ENCODE measurements around the gene SCYL1.

SCYL1 gene

GRCh38 chr11:65572356-65573051 lies 47.6 kb downstream of the SCYL1 start, which contains the start of gene FAM89B:
TSS of gene FAM89B (plus strand) at chr11:65572538. CDS start at chr11:65572670, 132 bp downstream.
- DNase-seq = peak; percentile 86

GRCh38 chr11:65573391-65574079 lies 48.7 kb downstream of the SCYL1 start:
- no peak for DNase-seq

DNA sequence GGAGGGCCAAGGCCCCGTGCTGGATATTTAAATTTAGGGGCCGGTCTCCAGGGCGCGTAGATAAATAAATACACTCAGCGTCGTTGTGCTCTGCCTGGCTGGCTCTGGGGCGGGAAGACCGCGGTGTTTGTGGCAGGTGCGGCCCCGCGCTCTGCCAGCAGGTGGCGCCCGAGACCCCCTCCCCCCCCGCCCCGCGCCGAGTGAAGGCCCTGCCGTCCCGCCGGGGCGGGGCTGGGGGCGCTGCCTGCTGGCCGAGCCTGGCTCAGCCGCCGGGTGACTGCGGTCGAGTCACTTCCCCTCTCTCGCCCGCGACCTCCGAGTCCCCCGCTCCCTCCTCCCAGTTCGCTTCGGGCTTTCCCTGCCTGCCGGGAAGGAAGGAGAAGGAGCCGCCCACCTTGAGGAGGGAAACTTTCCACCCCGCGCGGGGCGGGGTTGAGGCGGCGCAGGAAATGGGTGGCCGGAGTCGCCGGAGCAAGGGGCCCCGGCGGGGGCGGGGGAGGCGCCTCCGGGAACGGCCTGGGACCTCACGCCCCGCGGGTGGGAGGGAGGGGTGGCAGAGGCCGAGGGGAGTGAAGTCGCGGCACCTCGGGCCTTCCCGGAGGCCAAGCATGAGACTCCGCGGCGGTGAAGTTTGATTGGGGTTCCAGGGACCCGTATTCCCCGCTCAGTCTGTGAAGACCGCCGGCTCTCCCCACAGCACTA lies 49.4 kb downstream of the SCYL1 start:
- DNase-seq = peak; percentile 80

GRCh38 chr11:65574811-65575567 lies 50.1 kb downstream of the SCYL1 start:
- DNase-seq = no peak

GRCh38 chr11:65575568-65576231 lies 50.8 kb downstream of the SCYL1 start, which contains the start of gene EHBP1L1:
TSS of gene EHBP1L1 (plus strand) at chr11:65576053. CDS start at chr11:65576303, 250 bp downstream.
- peak; percentile 58 for DNase-seq

GRCh38 chr11:65576232-65576866 lies 51.5 kb downstream of the SCYL1 start:
- no peak for DNase-seq

DNA sequence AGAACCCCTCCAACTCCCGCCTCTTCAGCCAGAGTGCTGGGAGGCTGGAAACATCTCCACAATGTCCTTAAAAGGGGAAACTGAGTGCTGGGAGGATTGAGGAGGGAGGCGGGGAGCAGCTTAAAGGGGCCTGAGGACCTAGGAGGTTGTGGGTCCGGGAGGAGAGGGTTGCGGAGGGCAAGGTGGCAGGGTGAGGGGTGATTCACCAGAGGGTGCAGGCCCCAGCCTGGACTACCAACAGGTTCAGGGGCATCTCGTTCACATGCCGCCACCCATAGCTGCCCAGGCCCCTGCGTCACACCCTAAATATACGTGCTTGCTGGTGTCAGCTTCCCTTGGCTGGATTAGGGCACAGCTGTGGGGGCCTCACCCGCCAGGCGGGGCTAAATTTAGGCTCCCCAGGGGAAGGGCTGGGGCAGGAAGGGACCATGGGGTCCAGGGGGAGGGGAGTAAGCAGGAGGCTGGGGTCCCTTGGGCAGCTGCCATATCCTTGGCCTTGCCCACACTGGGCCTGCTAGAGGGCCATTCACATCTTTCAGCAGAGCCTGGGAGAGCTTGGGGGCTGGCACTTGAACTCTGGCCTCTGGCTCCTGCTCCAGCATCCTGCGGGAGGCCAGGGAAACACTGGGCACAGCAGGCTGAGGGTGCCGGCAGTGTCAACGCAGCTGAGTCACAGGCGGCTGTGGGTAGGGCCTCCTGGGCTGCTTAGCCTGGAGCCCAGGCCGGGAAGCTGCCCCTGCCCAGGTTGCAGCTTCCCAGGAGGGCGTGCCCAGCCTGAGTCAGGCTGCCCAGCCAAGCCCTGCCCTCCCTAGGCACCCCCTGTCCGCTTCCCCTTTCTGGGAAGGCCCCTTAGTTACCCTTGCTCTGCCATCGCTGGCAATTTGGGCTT lies 52.2 kb downstream of the SCYL1 start:
- no peak for DNase-seq

- no peak for DNase-seq
These were observed 52.9 kb downstream of the SCYL1 start for GRCh38 chr11:65577756-65578109.

DNA sequence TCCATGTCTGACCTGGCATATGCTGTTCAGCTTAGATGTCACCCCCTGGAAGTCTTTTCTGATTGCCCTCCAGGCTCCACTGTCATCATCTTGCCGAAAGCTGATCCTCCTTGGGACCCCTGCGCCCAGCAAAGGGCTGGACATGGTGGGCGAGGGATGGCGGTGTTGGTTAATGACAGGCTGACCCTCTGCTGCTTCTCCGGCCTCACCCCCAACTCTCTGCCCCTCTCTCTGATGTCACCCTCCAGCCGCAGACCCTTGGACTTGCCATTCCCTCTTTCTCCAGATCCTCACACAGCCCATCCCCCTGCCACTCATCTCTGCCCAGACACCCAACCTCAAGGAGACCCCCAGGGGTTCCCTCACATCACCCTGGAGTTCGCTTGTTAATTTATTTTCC lies 53.3 kb downstream of the SCYL1 start:
- no peak for DNase-seq

GRCh38 chr11:65578667-65579066 lies 53.8 kb downstream of the SCYL1 start:
- no peak for DNase-seq

DNA sequence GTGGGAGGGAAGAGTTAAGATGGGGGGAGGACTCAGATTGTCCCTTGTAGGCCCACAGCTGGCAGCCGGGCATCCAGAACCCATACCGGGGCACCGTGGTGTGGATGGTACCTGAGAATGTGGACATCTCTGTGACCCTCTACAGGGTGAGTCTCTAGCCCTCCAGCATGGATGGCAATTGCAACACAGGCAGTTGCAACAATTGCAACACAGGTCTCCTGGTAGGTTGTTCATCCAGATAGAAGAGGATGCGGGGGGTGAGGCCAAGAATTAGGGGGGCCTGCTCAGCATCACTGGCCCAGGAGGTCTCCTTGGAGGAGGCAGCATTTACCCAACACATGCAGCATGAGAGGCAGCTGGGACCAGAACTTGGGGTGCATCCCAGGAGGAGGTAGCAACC lies 54.4 kb downstream of the SCYL1 start:
- no peak for DNase-seq

GRCh38 chr11:65580031-65580692 lies 55.3 kb downstream of the SCYL1 start:
- DNase-seq = no peak

DNA sequence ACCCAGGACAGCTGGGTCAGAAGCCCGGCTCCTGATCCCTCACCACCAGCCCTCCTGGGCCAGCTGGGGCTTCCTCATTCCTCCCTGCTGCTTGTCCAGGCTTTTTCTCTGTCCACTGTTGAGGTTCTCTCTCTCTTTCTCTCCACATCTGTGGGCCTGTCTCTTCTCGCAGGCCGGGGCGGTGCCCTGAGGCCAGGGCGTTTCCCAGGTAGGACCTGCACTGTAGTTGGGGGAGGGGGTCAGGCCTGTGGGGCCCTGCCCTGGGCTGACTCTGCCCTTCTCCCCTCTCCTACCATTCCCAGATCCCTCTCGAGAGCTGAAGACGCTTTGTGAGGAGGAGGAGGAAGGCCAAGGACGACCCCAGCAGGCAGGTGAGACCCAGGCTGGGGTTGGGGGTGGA lies 55.9 kb downstream of the SCYL1 start:
- DNase-seq = no peak

DNA sequence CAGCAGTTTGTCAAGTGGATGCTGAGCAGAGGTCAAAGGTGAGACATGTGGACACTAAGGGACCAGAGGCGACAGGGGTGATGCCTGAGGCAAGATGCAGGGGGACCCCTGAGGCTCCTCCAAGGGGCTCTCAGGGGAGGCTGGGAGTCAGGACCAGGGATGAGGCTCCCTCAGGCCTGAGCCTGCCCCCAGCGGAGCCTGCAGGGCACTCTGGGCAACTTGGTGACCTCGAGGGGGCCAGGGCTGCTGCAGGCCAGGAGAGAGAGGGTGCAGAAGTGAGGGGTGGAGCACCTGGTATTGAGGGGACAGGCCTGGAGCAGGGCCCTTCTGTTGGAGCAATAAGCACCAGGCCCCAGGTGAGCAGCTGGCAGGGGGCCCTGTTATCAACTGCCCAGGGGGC lies 57.0 kb downstream of the SCYL1 start:
- DNase-seq = no peak

- no peak for DNase-seq
These were observed 58.7 kb downstream of the SCYL1 start for GRCh38 chr11:65583589-65583988.

GRCh38 chr11:65584106-65584505 lies 59.2 kb downstream of the SCYL1 start:
- no peak for DNase-seq

GRCh38 chr11:65584723-65585171 lies 59.9 kb downstream of the SCYL1 start:
- no peak for DNase-seq

DNA sequence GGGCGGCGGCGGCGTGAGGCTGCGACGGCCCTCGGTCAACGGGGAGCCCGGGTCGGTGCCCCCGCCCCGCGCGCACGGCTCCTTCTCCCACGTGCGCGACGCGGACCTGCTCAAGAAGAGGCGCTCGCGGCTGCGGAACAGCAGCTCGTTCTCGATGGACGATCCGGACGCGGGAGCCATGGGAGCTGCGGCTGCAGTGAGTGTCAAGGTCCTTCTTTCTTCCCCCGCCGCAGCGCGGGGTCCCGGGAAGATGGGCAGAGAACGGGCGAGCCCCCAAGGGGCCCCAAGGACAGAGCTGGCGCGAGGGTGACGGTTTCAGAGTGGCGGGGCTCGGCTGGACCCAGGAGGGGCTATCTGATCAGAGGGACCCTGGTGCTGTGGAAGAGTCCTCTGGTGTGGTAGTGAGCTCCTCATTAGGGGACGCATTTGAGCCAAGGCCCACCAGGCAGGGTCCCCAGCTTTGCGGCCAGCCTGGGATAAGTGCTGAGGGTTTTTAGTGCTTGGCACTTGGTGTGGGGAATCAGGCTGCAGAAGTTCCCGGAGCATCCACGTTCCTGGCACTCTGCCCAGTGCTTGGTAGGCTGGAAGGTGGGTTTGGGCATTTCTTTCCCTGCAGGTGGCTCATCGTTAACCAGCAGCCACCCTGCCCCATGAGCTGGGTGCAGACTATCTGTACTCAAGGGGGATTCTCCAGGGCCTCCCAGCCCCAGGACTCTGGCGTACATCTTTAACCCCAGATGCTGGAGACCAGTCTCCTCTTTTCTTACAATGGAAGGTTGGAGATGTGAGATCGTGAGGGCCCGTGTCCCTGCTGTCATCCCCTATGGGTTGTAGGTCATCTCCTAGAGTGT lies 60.7 kb downstream of the SCYL1 start:
- no peak for DNase-seq

DNA sequence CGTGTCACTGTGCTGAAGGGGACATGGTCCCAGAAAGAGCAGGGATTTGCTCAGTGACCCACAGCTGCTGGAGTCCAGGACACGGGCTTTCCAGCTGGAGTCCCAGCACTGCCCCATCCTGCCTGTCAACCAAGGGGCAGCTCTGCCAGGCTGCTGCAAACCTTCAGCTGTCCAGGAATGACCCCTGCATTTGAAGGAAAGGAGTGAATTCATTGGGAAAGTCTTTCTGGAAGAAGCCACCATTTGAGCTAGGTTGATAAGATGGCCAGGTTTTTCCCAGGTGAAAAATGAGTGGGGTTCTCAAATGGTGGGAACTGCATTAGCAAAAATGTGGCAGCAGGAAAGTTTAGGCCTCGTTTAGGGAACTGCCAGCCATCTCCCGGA lies 61.4 kb downstream of the SCYL1 start:
- DNase-seq = no peak

Measured in NCI-H82 (cell line).